Fibroblast of skin of right quadriceps (primary cell): ENCODE data around the gene TRAPPC5.
"Not testable (repeated sequence)": the region's sequence is repeated elsewhere in the genome, so short reads cannot be mapped to it uniquely, and the experiment has no call there.

Source experiments
- DNase-seq: peaks from one replicate; pipeline ENCODE4 v3.0.0-alpha.2; 2013

The TRAPPC5 gene

GRCh38 chr19:7680606-7681339 is at the start of gene TRAPPC5:
TRAPPC5 (plus strand) TSS chr19:7680833; CDS start chr19:7682254, 1,421 bp downstream.
- peak; percentile 79 for DNase-seq

GRCh38 chr19:7631577-7631976 is 49.1 kb upstream of the TRAPPC5 start:
- no peak for DNase-seq

- no peak for DNase-seq
These were observed 48.1 kb upstream of the TRAPPC5 start for GRCh38 chr19:7632340-7633203.

- DNase-seq: no peak
These were observed 46.9 kb upstream of the TRAPPC5 start, which contains the start of gene PCP2 for GRCh38 chr19:7633698-7634097. PCP2 (minus strand) TSS chr19:7633719; CDS start chr19:7633457, 262 bp downstream.

GRCh38 chr19:7635670-7636069 is 45.0 kb upstream of the TRAPPC5 start:
- no peak for DNase-seq

- DNase-seq: no peak
These were observed 44.3 kb upstream of the TRAPPC5 start for GRCh38 chr19:7636317-7636690.

GRCh38 chr19:7636691-7637373 is 43.8 kb upstream of the TRAPPC5 start, which contains the start of gene STXBP2:
STXBP2 (plus strand) TSS chr19:7637110; CDS start chr19:7637150, 40 bp downstream.
- DNase-seq: no peak

- DNase-seq: no peak
These were observed 43.0 kb upstream of the TRAPPC5 start for GRCh38 chr19:7637374-7638256.

GRCh38 chr19:7638802-7639465 is 41.7 kb upstream of the TRAPPC5 start:
- DNase-seq: no peak

GRCh38 chr19:7639863-7640348 is 40.7 kb upstream of the TRAPPC5 start:
- no peak for DNase-seq

GRCh38 chr19:7640803-7641202 is 39.8 kb upstream of the TRAPPC5 start:
- DNase-seq: no peak

GRCh38 chr19:7641290-7642276 is 39.0 kb upstream of the TRAPPC5 start:
- DNase-seq: no peak

- DNase-seq: no peak
These were observed 38.2 kb upstream of the TRAPPC5 start for GRCh38 chr19:7642295-7643030.

- DNase-seq: no peak
These were observed 37.6 kb upstream of the TRAPPC5 start for GRCh38 chr19:7643031-7643415.

- not testable (repeated sequence) for DNase-seq
These were observed 36.7 kb upstream of the TRAPPC5 start for GRCh38 chr19:7643629-7644549.

GRCh38 chr19:7644550-7644877 is 36.1 kb upstream of the TRAPPC5 start:
- DNase-seq: no peak

- DNase-seq: no peak
These were observed 35.5 kb upstream of the TRAPPC5 start for GRCh38 chr19:7645163-7645562.

- no peak for DNase-seq
These were observed 34.8 kb upstream of the TRAPPC5 start for GRCh38 chr19:7645656-7646425.
